Activated CD8-positive, alpha-beta memory T cell treated with anti-CD3 and anti-CD28 coated beads, Interleukin-2, amount 50 U/mL, for 1 hour (primary cell): ENCODE results near the gene CACNA1A.
"Not testable (repeated sequence)": the region's sequence is repeated elsewhere in the genome, so short reads cannot be mapped to it uniquely, and the experiment has no call there.

Experiments
- DNase-seq: peaks from one replicate; pipeline ENCODE4 v3.0.0-alpha.2; 2020; ENCODE audit errors: extremely low read depth

Gene CACNA1A

DNA sequence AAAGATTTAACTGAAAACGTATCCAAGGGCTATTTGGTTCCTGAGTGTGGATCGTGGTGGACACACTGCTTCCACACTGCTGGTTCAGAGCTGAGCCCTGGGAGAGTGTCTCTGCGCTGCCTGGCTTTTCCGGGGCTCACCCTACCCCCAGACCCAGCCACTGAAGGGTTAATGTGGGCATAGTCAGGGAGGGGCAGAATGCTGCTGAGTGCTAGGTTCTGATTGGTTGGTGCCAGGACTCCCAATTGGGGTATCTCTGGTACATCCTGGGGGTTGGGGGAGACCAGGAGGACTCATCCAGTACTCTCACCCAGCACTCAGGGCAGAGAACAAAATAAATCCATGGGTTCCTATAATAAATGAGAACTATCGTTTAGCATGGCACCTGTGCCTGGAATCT, 142.3 kb downstream of the CACNA1A start:
- DNase-seq = no peak

DNA sequence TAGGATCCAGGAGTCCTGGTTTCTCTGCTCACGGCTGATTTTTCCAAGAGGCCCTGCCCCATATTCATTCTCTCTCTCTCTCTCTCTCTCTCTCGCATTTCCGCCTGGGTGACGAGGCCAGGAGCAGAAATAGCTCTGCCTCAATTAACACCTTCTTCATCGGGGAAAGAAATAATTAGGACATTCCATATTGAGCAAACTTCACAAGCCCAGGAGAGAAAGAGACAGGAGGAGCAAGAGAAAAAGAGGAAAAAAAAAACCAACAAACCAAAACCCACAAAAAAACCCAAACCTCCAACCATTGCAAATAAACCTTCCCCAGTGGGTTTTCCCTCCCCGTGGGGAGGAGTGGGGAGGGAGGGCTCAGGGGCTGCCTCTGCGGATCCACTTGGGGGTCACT, 143.0 kb downstream of the CACNA1A start:
- no peak for DNase-seq

DNA sequence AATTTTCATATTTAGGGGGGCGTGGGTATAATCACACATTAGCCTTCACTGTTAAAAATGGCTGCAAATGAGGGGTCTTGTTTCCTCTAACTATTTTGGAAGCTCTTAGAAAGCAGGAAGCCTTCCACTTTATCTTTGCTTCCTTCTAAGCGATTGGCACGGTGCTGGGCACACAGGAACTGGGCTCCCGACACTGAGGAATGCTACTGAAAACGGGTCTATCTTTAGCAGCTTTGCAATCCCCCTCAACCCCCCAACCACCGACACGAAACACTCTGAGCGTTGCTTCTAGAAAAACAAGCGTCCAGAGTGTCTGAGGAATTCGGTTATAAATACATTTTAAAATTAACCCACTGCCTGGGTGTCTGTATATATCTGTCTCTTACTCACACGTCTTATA, 143.6 kb downstream of the CACNA1A start:
- no peak for DNase-seq

DNA sequence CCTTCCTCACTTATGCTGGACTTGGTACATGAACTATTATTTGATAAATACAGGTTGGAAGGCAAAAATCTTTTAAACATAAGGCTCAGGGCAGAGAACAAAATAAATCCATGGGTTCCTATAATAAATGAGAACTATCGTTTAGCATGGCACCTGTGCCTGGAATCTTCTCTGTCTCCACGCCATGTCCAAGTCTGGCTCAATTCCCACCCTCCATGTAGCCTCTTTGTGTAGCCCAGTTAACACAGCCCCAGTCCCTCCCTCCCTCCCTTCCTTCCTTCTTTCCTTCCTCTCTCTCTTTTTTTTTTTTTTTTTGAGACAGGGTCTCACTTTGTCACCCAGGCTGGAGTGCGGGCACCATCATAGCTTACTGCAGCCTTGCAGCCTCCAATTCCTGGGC, 144.6 kb downstream of the CACNA1A start:
- DNase-seq = not testable (repeated sequence)

DNA sequence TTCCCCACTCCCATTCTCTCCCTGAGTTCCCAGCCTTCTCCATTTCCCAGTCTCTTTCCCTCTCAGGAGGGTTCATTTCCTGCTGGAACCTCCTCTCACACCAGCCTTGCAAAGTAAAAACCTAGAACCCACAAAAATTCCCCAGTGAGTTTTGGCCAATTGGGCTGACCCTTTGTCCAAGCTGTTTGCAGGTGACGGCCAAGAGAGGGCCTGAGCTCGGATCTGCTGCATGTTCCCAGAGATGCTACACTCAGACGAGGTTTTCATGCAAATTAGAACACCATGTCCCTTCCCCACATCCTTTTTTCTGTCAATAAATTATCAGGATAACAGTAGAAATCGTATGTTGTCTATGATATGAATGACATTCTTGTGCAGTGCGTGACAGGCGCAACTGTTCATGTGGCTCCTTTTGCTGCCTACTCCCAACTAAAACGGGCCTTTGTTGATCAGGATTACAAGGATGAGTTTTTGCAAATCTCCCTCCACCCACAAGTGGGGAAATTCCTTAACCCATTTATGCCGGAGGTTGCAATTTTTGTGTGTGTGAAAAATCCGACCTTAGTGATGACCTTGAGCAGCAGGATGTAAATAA, 149.5 kb downstream of the CACNA1A start:
- DNase-seq = no peak

DNA sequence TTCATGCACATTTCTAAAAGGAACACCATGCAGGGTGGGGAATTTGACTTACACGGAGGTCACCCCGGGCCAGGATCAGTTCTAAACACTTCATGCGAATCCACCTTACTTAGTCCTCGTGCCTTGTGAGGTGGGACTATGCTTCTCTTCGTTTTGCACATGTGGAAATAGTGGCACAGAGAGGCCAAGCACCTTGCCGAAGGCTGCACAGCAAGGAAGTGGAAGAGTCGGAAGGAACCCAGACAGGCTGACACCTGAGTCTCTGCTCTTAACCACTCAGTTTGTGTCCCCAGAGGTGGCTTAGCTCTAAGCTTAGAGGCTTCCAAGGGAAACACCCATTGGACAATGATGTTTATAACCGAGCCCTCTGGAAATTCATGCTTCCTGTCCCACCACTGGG, 150.1 kb downstream of the CACNA1A start:
- no peak for DNase-seq

DNA sequence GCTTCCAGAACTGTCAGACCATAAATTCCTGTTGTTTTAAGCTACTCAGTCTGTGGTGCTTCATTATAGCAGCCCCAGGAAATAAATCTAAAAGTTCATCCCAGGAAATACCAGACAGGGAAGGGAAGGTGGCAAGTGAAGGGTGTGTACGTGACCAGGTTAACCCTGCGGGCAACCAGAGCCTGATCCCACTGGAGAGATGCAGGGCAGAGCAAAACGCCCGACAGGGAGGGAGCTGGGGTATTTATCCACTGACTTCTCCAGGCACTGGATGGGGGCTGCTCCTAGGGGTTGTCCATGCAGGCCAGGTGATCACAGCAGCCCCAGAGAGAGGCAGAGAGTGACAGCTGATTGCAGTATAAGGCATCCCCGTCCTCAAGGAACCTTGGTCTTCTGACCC, 150.9 kb downstream of the CACNA1A start:
- DNase-seq = no peak

DNA sequence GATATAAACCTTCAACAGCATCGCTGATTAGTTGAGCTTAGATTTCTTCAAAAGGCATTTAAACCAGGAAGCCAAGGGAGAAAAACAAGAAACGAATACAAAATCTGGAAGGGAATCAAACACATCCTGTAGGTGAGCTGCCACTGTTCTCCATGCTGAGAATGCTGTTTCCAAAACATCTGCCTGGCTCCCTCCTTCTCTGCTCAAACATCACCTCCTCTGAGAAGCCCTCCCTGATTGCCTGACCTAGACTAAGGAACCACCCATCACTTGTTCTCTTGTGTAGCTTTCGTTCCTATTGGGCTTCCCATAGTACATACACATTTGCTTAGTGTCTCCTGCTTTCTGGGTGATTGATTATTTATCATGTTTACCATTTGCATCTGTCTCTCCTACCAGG, 152.7 kb downstream of the CACNA1A start:
- no peak for DNase-seq

DNA sequence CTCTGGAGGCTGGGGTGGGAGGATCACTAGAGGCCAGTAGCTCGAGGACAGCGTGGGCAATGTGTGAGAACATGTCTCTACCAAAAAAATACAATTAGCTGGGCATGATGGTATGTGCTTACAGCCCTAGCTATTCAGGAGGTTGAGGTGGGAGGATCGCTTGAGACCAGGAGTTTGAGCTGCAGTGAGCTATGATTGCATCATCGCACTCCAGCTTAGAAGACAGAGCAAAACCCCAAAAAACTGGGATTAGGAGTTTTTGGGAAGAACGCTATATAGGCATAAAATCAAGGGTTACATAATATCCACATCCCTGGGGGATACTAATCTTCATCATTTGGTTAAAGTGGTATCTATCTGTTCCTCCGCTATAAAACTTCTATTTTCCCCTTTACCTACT, 155.5 kb downstream of the CACNA1A start:
- no peak for DNase-seq

DNA sequence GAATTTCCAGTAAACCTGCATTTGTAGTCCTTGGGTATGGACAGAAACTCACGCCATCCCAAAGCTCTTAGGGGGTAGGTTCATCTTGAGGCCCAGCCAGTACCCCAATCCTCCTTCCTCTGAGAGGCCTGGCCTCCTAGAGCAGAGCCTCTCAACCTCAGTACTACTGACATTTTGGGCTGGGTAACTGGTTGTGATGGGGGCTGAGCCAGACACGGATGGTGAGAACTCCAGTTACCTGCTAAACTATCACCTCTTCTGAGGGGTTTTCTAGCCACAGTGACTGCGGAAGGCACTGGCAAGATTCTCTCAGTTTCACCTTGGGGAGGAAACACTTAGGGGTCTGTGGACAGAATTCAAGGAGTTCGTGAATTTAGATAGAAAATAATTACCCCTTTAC, 156.2 kb downstream of the CACNA1A start:
- no peak for DNase-seq

DNA sequence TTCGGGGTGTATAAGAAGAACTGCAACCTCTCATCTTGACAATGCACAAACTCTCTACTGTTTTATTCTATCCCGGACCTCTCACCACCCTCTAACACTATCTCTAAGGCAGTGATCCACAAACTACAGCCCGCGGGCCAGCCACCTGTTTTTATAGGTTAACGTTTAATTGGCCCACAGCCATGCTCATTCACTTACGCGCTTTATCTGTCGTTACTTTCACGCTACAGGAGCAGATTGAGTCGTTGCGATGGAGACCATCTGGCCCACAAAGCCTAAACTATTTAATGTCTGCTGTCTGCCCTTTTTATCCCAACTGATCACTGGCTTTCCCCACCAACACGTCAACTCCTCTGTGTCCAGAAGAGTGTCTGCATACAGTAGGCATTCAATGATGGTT, 158.9 kb downstream of the CACNA1A start:
- no peak for DNase-seq

DNA sequence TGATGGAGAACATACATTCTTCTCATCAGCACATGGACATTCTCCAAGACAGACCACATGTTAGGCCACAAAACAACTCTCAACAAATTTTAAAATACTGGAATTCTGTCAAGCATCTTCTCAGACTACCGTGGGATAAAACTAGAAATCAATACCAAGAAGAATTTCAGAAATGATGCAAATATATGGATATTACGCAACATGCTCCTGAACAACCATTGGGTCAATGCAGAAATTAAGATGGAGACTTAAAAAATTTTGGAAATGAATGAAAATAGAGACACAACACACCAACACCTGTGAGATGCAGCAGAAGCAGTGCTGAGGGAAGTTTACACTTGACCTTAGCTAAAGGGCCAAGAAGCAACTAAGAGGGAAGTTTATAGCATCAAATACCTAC, 162.8 kb downstream of the CACNA1A start:
- DNase-seq = no peak

DNA sequence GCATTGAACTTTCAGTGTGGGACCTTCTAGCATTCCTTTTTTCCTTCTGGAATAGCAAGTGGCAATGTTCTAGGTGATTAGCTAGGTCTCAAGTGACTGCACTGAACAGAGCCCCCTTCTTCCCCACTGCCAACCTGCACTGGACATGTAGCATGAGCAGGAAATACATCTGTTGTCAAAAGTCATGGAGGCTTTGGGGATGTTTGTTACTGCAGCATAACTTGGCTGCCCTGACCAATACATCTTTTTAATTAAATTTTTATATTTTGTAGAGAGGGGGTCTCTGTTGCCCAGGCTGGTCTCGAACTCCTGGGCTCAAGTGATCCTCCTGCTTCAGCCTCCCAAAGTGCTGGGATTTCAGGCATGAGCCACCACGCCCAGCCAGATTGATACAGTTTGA, 163.6 kb downstream of the CACNA1A start:
- no peak for DNase-seq

DNA sequence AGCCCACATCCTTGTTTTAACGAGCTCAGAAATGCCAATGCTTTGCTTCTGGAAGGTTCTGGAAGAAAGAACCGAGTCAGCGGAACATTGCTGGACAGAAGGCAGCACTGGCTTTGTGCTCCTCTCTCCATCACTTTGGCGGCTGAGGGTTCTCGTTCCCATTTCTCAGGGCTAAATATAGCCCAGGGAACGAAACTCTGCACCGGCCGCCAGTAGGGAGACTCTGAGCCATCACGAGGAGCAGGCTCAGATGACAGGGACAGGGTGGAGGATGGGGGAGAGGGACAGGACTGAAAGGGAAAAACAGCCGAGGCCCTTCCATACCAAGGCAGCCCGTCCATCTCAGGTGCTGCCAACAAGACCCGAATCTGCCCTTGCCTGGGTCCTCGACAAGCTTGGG, 166.4 kb downstream of the CACNA1A start:
- no peak for DNase-seq

DNA sequence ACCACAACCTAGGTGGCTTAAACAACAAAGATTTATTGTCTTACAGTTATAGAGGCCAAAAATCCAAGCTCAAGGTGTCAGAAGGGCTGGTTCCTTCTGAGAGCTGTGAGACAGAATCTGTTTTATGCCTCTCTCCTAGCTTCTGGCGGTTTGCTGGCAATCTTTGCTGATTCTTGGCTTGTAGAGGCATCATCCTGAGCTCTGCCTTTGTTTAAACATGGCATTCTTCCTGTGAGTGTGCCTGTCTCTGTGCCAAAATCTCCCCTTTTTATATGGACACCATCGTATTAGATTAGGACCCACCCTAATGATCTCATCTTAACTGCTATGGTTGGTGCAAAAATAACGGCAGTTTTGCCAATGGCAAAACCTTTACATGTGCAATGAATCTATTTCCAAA, 169.1 kb downstream of the CACNA1A start:
- no peak for DNase-seq

DNA sequence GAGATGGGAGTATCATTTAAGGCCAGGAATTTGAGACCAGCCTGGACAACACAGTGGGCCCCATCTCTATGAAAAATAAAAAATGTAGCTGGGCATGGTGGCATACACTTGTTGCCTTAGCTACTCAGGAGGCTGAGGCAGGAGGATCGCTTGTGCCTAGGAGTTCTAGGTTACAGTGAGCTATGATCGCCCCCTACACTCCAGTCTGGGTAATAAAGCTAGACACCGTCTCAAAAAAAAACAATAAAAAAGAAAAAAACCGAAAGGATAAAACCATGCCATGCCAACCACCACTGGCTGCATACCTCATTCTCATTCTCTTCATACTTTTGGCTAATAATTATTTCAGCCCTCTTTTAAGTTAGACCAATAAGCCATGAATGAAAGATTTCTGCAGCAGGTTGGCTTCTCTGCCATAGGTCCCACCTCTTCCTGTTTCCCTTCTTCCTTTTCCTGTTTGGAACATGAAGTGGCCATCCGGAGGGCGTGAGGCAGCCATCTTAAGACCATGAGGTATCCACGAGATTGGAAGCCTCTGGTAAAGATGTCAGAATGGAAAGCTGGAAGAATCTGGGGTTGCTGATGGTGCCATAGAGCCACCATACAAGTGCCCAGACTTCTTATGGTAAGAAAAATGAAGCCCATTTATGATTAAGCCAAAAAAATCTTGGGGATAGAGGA, 171.3 kb downstream of the CACNA1A start:
- DNase-seq = no peak

DNA sequence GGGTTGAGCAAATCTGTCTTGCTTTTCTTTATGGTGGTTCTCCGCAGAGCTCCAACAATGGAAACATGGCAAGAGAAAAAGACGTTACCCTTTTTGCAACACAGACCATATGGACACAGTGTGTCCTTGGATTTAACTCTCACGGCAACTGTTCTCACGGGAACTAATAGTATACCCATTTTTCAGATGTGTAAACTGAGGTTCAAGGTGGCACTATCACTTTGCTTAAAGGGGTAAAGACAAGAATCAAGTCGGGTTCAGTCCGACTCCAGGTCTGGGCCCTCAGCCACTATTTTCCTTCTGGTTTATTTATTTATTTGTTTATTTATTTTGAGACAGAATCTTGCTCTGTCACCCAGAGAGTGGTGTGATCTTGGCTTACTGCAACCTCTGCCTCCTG, 176.0 kb downstream of the CACNA1A start:
- no peak for DNase-seq

DNA sequence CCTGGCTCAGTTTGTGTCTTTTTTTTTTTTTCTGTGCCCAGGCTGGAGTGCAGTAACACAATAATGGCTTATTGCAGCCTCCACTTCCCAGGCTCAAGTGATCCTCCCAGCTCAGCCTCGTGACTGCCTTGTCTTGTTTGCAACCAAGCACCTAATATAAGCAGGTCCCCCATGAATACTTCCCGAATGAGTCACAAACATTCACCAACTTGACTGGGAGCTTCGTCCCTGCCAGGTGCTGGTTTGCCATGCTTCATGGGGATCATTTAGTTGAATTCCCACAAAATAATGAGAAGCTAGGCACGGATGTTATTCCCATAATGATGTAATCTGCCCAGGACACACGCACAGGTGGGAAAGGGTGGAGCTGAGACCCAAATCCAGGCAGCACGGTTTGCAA, 176.5 kb downstream of the CACNA1A start:
- no peak for DNase-seq

DNA sequence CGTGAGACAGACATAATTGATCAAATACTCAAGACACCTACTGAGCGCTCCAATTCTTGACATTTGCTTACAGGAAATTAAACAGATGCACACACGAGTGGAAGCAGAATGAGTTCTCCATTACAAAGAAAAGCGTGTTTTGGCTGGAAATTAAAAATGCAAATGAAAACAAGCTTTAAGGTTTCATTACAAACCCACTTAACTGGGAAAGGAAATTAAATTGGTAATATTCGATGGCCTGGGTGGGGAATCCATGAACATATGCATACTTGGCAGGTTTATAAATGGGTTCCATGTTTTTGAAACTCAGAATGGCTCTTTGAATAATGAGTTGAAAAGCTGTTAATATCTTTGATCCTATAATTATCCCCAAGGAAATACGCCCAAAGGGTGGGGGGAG, 178.0 kb downstream of the CACNA1A start:
- no peak for DNase-seq

DNA sequence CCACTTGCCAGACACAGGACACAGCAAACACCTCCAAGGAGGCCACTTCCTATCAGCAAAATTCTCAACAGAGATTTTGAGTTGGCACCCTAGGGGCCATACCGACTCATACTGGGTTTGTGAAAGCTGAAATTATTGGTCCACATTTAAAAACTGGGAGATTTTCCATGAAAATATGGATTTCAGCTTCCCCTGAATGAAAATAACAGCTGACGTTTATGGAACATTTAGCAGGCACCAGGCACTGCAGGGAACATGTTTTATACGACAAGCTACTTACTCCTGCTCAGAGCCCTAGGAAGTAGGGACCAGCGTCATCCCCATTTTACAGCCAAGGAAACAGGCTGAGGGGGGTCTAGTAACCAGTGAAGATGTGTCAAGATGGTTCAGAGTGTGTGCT, 186.8 kb downstream of the CACNA1A start:
- DNase-seq = no peak

DNA sequence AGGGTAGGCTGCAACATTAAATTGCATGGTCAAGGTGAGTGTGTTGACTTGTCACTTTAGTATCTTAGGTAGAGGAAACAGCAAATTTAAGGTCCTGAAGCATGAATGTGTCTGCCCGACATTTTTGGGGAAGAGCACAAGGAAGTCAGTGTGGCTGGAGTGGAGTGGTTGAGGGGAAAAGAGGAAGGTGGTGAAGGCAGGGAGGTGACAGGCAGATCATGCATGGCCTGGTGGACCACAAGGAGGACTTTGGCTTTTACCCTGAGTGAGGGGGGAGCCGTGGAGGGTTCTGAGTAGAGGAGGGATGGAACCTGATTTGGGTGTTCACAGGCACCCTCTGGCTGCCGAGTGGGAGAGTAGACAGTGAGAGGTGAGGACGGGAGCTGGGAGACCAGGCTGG, 188.1 kb downstream of the CACNA1A start:
- DNase-seq = no peak

DNA sequence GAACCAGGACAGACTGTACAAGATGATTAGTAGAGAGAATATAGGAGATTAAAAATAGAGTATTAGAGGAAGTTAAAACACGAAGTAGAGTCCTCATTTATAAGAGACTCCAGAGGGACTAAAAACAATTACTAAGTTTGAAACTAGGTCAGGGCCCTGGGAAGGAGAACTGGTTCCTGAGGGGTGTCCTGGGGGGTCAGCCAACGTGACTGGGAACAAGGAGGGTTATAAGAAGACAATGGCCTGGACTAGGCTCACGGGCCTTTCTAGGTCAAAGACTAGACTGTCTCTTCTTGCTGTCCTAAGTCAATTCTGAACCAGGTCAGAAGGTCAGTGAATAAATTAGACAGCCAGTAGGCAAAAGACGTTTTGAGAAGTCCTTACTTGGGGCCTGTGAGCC, 190.8 kb downstream of the CACNA1A start:
- no peak for DNase-seq

DNA sequence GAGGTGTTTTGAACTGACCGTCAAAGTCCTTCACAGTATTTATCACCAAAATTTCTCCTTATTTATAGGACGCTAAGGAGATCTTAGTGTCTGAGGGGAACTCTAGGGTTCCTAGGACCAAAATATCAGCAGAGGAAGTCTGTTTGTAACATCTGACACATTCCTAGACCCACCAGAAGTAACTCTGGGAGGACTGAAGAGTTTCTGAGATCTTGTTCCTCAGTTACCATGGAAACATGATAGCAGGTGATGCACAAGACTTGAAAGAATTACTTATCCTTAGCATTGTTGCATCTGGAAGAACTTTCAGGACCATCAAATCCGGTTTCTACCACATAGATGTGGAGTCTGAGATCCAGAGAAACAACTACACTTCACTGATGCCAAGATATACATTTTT, 191.5 kb downstream of the CACNA1A start:
- no peak for DNase-seq

DNA sequence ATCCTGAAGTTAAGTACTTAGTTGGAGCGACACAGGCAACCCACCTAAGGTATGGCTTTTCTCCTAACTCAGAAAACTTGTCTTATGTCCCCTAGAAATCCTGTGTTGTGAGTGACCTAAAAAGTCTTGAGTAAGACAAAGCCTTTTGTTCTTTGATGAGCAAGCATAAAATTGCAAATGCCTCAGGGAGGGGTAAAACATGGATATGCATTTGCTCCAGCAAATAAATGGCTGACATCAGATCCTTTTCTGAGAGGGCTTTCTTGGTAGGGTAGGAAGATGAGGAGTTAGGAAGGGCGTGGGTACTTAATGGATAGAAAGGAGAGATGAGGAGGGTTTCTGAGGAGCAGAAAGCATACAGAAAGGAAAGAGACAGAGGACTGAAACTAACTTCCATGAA, 192.4 kb downstream of the CACNA1A start:
- no peak for DNase-seq
